Left cardiac atrium (tissue), 4 donors: ENCODE data around the gene NRXN2. TPM values are rescaled to one million over a fixed set of nuclear protein-coding genes. Genes with fewer than 3 reads are reported as not detected.
"Not testable (repeated sequence)": the region's sequence is repeated elsewhere in the genome, so short reads cannot be mapped to it uniquely, and the experiment has no call there.

Source experiments
- ATAC-seq, 2 donors: fragments of 200-7000 bp; cut with Tn5 transposase; one replicate each; pipeline ENCODE4 v1.9.1; 2020; ENCODE audit warnings: mild to moderate bottlenecking in 2 of 2, moderate library complexity in 2 of 2
- DNase-seq: peaks from one replicate; pipeline ENCODE4 v3.0.0-alpha.2; 2020
- intact Hi-C, 2 donors: fragments of 100-400 bp; cut with DNase I; formaldehyde crosslinking; loops; one replicate each; pipeline versions ENCODE4 v1.14.1 to v1.15.1; 2022 to 2023
- total RNA-seq, 2 donors: library from RNA; stranded (reverse); fragmentation: NEBNext Ultra II Directional; extraction: Animal tissue kit (Norgen Biotek cat#: 25700); gene quantifications; one replicate each; pipeline ENCODE4 v1.2.1, GENCODE V29; 2021
- donor health status: DM: no; HTN: yes; CAD: no.
- donor health status: DM: no; HTN: yes; CAD: no; lungs with severe emphysema.
- donor health status: DM: yes; HTN: yes; CAD: no.
- donor health status: Dilated cardiomyopathy.

NRXN2 gene
- total RNA-seq, 2 donors from 2014 or later, result 3.9 to 4.0 TPM

GRCh38 chr11:64687643-64688533 is 35.1 kb downstream of the NRXN2 start:
- DNase-seq (peak; percentile 39), ATAC-seq (peak; percentile 10 to 56)
- intact Hi-C loops, result loop anchor here (5.0 kb wide), 1 partner anchor 34 kb away; the partner anchor contains the start of gene NRXN2 (in 2 of the 2)

DNA sequence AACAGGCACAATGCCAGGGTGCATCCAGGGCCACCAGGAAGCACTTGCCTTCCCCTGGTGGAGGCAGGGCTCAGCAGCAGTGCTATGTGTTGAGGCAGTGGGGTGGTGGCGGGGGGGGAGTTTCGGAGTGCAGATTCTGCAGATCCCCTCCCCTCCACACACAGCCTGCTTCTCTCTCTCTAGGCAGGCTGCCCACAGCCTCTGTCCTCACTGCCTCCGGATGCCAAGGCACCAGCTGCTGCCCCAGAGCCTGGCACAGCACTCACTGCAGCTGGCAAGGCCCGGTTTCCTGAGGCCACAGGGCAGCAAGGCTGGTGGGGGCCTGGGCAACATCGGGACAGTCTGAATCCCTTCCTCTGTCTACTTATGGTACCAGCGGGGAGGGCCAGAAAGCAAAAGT is 35.8 kb downstream of the NRXN2 start:
- DNase-seq, result no peak
- intact Hi-C loops, result loop anchor here (5.0 kb wide), 1 partner anchor 35 kb away; the partner anchor contains the start of gene NRXN2 (in 2 of the 2)
- peak; percentile 14 to 60 for ATAC-seq

- DNase-seq, result no peak
- no peak for ATAC-seq
- intact Hi-C loops, result loop anchor here (5.0 kb wide), 1 partner anchor 36 kb away; the partner anchor contains the start of gene NRXN2 (in 2 of the 2)
Observed at GRCh38 chr11:64686466-64687170, 36.4 kb downstream of the NRXN2 start.

DNA sequence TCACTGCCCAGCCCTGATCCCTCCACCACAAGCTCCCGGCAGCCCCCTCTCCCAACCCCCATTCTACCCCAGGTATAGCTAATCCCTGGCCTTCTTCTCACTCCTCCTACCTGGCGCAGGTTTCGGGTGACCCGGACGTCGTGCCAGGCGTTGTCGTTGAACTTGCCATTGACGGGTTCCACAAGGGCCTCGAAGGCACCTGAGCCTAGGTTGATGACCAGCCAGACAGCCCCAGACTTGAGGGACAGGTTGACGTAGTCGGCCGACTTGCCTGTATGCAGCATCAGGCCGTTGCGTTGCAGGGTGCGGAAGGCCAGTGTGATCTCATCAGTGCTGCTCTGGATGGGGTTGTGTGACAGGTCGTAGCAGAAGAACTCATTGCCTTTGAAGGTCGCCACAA is 37.5 kb downstream of the NRXN2 start:
- intact Hi-C loops, result loop anchor here (5.0 kb wide), 1 partner anchor 37 kb away; the partner anchor contains the start of gene NRXN2 (in 2 of the 2)
- ATAC-seq (no peak), DNase-seq (no peak)

- DNase-seq, result no peak
- no peak for ATAC-seq
- intact Hi-C loops, result no loop called here
Observed at GRCh38 chr11:64684357-64684756, 38.6 kb downstream of the NRXN2 start.

DNA sequence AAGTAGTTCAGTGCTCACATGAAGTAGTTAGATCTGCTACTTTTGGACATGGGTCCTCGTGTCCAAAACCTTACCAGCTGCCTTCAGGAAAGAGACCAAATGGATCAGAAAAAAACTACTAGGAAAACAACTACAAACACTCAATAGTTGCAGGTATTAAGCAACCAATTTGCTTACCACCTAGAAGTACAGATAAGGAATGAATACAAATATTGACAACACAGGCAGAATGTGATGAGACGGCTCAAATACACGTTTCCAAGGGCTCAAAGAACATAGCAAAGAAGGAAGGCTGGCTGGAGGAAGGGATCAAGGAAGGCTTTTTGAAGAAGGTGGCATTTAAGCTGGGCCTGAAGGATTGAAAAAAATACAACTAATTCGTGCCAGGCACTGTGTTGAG is 41.8 kb downstream of the NRXN2 start:
- ATAC-seq, result no peak
- intact Hi-C loops, result no loop called here
- DNase-seq, result no peak

DNA sequence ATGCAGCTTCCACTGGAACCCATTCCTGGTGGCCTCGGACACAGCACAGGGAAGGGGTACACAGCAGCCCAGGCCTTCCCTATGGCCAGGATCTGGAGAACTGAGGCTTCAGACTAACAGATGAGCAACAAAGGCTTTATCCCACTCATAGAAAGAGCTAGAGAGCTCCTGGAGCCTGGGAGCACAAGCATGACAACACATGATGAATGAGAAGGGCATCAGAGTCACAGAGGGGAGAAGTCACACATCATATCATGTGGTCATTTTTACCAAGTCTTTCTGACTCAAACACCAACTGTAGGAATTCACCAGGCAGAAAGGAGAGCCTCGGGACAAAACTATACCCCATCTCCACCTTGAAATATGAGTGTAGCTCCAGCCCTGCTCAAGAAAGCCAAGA is 43.2 kb downstream of the NRXN2 start:
- intact Hi-C loops, result no loop called here
- no peak for DNase-seq
- ATAC-seq, result no peak

- ATAC-seq, result no peak
- intact Hi-C loops, result no loop called here
- DNase-seq, result no peak
Observed at GRCh38 chr11:64677441-64678023, 45.5 kb downstream of the NRXN2 start.

- intact Hi-C loops, result no loop called here
- DNase-seq (no peak), ATAC-seq (no peak)
Observed at GRCh38 chr11:64676261-64676615, 46.8 kb downstream of the NRXN2 start.

DNA sequence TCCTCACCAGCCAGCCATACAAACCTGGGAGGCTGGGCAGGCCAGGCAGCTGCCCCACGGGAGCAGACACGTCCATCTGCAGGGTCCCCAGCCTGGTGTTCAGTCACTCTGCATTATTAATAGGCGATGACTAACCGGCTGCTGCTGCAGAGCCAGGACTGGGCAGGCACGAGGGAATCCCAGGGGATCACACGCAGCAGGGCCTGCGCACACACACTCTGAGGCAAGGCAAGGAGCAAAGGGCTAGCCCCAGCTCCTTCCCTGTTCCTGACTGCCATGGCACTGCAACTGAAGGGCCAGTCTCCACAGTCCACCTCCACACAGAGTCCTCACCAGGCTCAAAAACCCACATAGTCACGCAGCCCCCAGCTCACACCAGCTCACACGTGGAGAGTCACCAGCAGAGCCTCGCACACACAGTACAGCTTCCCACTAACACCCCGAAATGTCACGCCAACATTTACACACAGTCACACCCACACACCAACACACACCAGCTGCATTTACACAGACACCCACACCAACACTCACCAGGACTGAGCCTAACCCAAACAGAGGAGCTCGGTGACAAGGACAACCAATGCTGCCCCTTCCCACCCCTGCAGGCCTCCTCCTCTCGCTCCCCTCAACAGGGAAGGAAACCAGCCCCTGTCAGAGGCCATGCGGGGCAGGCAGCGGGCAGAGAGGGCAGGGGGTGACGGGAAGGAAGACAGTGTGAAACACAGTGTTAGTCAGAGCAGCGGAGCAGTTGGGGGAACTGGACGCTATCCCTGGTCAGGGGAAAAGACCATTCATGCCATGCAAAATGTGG is 47.3 kb downstream of the NRXN2 start:
- ATAC-seq (peak; percentile 97 to 99), DNase-seq (peak; percentile 84)
- intact Hi-C loops, result no loop called here

GRCh38 chr11:64674774-64675173 is 48.2 kb downstream of the NRXN2 start:
- intact Hi-C loops, result no loop called here
- ATAC-seq, result no peak
- no peak for DNase-seq

GRCh38 chr11:64673279-64673678 is 49.7 kb downstream of the NRXN2 start:
- intact Hi-C loops, result no loop called here
- DNase-seq, result no peak
- ATAC-seq, result no peak

- intact Hi-C loops, result no loop called here
- ATAC-seq (no peak), DNase-seq (no peak)
Observed at GRCh38 chr11:64672875-64673274, 50.1 kb downstream of the NRXN2 start.

GRCh38 chr11:64670975-64671374 is 52.0 kb downstream of the NRXN2 start:
- intact Hi-C loops, result no loop called here
- no peak for DNase-seq
- ATAC-seq, result no peak

DNA sequence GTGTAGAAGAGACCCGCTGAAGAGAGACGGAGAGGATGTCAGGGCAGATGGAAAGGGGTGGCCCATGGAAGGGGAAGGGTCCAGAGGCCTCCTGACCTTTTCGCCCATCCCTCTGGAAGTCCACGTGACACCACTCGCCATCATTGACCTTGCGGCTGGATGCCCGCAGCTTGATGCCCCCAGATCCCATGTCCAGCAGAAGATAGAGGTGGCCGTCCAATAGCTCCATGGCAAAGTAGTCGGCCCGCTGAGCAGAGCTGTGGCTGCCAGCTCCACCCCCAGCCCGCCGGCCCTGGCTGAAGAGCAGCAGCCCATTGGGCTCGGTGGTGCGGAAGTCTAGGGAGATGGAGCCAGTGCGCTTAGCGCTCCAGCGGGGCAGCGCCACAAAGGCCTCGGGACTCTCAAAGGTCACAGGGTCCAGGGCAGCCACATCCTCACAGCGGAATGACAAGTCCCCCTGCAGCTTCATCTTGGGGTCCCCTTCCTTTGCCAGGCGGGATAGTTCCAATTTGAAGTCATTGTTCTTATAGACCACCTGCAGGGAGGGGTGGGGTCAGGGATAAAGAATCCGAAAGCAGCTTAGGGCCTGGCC is 55.7 kb downstream of the NRXN2 start:
- intact Hi-C loops, result no loop called here
- ATAC-seq (no peak), DNase-seq (no peak)

DNA sequence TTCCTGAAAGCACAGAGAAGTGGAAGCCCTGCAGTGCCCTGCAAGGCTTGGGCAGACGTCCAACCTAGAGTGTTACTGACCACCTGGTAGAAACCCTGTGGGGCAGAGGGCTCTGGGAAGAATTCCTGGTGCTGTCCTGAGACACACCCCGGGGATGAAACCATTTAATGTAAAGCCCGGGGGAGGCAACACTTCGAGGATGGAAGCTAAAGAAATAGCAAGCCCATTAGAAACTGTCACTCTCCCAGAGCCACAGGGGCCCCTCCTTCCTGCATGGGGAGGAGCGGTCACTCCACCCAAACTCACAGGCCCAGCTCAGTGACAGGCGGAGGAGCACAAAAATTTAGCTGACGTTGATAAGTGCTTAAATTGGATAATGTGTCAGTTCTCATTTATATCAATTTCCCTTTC is 57.6 kb downstream of the NRXN2 start:
- intact Hi-C loops, result no loop called here
- ATAC-seq, result peak in 1 of 2 donors; percentile 41
- no peak for DNase-seq

DNA sequence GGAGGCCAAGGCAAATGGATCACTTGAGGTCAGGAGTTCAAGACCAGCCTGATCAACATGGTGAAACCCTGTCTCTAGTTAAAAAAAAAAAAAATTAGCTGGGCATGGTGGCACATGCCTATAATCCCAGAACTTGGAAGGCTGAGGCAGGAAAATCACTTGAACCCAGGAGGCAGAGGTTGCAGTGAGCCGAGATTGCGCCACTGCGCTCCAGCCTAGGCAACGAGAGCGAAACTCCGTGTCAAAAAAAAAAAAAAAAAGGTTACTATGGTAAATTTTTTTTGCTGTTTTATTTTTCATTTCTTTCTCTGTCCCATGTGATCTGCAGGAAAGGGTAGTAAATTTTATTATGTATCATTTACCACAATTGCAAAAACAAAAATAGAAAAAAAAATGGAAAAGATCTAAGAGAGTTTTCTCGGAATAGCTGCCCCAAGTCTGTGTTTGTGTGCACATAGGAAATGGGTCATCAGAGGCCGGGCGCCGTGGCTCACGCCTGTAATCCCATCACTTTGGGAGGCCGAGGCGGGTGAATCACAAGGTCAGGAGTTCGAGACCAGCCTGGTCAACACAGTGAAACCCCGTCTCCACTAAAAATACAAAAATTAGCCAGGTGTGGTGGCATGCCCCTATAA is 58.6 kb downstream of the NRXN2 start:
- DNase-seq, ATAC-seq, intact Hi-C loops: not testable (repeated sequence)

- DNase-seq (no peak), ATAC-seq (no peak)
- intact Hi-C loops, result no loop called here
Observed at GRCh38 chr11:64663656-64664055, 59.3 kb downstream of the NRXN2 start.
